H1 (cell line): ENCODE results near the gene PLCB1. TPM values are rescaled to one million over a fixed set of nuclear protein-coding genes. Genes with fewer than 3 reads are reported as not detected.

Source experiments
- CTCF ChIA-PET: fragments of 300-600 bp; sonication (Branson Sonifier 250); formaldehyde crosslinking; loops from one replicate; lab custom pipeline; 2021; ENCODE audit not compliant: partially characterized antibody; lab: Charles Lee
- POLR2A ChIA-PET: fragments of 300-600 bp; sonication (Branson Sonifier 250); formaldehyde crosslinking; loops from one replicate; lab custom pipeline; 2021; ENCODE audit warnings: inconsistent platforms; ENCODE audit not compliant: partially characterized antibody; lab: Charles Lee
- DNase-seq, 2 experiments: peaks; one replicate each; pipeline versions ENCODE4 v3.0.0 to v3.0.0-alpha.2; 2010 to 2022; ENCODE audit warnings: low spot score in 2 of 2, low read depth in 1 of 2, mixed read lengths in 1 of 2
- FAIRE-seq: peaks from 2 replicates; lab custom pipeline; 2011; peaks lifted over from hg19 to GRCh38; lab: Jason Lieb, UNC
- H2AFZ ChIP-seq: 2 replicates; pipeline ENCODE4 v1.8.1; 2012; ENCODE audit warnings: low read length, inconsistent platforms
- H2AK5ac ChIP-seq: 2 replicates; pipeline ENCODE4 v1.6.1; 2013; ENCODE audit warnings: low read depth, low read length
- H2BK120ac ChIP-seq: replicated peaks from 2 replicates; pipeline ENCODE3; 2013; ENCODE audit warnings: low read depth, low read length, inconsistent platforms
- H2BK12ac ChIP-seq: 2 replicates; pipeline ENCODE4 v1.6.1; 2013; ENCODE audit warnings: low read depth, low read length
- H2BK15ac ChIP-seq: 2 replicates; pipeline ENCODE4 v1.6.1; 2013; ENCODE audit warnings: low read length
- H2BK20ac ChIP-seq: 2 replicates; pipeline ENCODE4 v1.6.1; 2013; ENCODE audit warnings: low read length
- H2BK5ac ChIP-seq: 2 replicates; pipeline ENCODE4 v1.6.1; 2013; ENCODE audit warnings: low read depth, low read length
- H3K14ac ChIP-seq: 2 replicates; pipeline ENCODE4 v1.6.1; 2013; ENCODE audit warnings: inconsistent platforms; ENCODE audit not compliant: insufficient read length
- H3K18ac ChIP-seq: 2 replicates; pipeline ENCODE4 v1.6.1; 2013; ENCODE audit warnings: low read length; ENCODE audit errors: extremely low read depth
- H3K23ac ChIP-seq: 2 replicates; pipeline ENCODE4 v1.6.1; 2013; ENCODE audit warnings: inconsistent platforms; ENCODE audit not compliant: insufficient read length
- H3K23me2 ChIP-seq: 2 replicates; pipeline ENCODE4 v1.6.1; 2013; ENCODE audit warnings: low read depth, low read length
- H3K27ac ChIP-seq: 2 replicates; pipeline ENCODE4 v1.6.1; 2011; ENCODE audit warnings: low read depth, low read length, inconsistent platforms
- H3K27me3 ChIP-seq, 4 experiments: replicated peaks in 1 of 4; 1 replicate in 1 of 4; 2 replicates in 3 of 4; pipeline versions ENCODE4 v1.6.1 to v1.8.1; 2011 to 2013; ENCODE audit warnings: low read length in 3 of 4, mild to moderate bottlenecking in 3 of 4, inconsistent platforms in 2 of 4, mixed read lengths in 2 of 4, moderate library complexity in 1 of 4; ENCODE audit not compliant: control insufficient read depth in 3 of 4, insufficient read depth in 3 of 4; ENCODE audit errors: extremely low read depth in 1 of 4
- H3K36me3 ChIP-seq, 4 experiments: 2 replicates each; pipeline versions ENCODE4 v1.6.1 to v1.8.1; 2011 to 2013; ENCODE audit warnings: mild to moderate bottlenecking in 4 of 4, low read length in 3 of 4, moderate library complexity in 2 of 4, control low read depth in 1 of 4, inconsistent platforms in 1 of 4; ENCODE audit not compliant: insufficient read depth in 4 of 4, control insufficient read depth in 2 of 4
- H3K4ac ChIP-seq: replicated peaks from 2 replicates; pipeline ENCODE3; 2013; ENCODE audit warnings: low read length, low read depth, mixed read lengths, inconsistent platforms; ENCODE audit not compliant: insufficient read length
- H3K4me1 ChIP-seq, 4 experiments: replicated peaks in 1 of 4; 1 replicate in 1 of 4; 2 replicates in 3 of 4; pipeline versions ENCODE4 v1.6.1 to v1.8.1; 2011 to 2013; ENCODE audit warnings: low read length in 3 of 4, inconsistent platforms in 2 of 4, mixed read lengths in 1 of 4; ENCODE audit not compliant: insufficient read depth in 4 of 4, control insufficient read depth in 3 of 4
- H3K4me2 ChIP-seq, 2 experiments: 2 replicates each; pipeline versions ENCODE4 v1.6.1 to v1.8.1; 2011 to 2013; ENCODE audit warnings: low read depth in 2 of 2, low read length in 2 of 2, control low read depth in 1 of 2, inconsistent platforms in 1 of 2, mild to moderate bottlenecking in 1 of 2; ENCODE audit not compliant: insufficient read depth in 1 of 2
- H3K4me3 ChIP-seq, 4 experiments: fragments of 200-600, 300-600 bp in 1 of 4; sonication (generic), shearing (Covaris generic), sonication (Bioruptor Twin) in 1 of 4; 2 replicates each; pipeline versions ENCODE4 v1.5.1 to v1.8.1; 2011 to 2016; ENCODE audit warnings: low read length in 4 of 4, low read depth in 3 of 4, control low read depth in 2 of 4, inconsistent platforms in 2 of 4, mild to moderate bottlenecking in 2 of 4, mixed read lengths in 1 of 4, moderate library complexity in 1 of 4; ENCODE audit not compliant: insufficient read depth in 2 of 4; ENCODE audit errors: extremely low read depth in 1 of 4
- H3K56ac ChIP-seq: replicated peaks from 2 replicates; pipeline ENCODE3; 2013; ENCODE audit warnings: low read depth, mild to moderate bottlenecking, mixed read lengths, low read length, inconsistent platforms; ENCODE audit not compliant: insufficient read length
- H3K79me1 ChIP-seq: 2 replicates; pipeline ENCODE4 v1.6.1; 2013; ENCODE audit warnings: low read depth, low read length, control low read depth
- H3K79me2 ChIP-seq, 2 experiments: 2 replicates each; pipeline versions ENCODE4 v1.6.1 to v1.8.1; 2012 to 2013; ENCODE audit warnings: low read length in 2 of 2, mild to moderate bottlenecking in 2 of 2, inconsistent platforms in 1 of 2; ENCODE audit not compliant: insufficient read depth in 2 of 2, control insufficient read depth in 1 of 2
- H3K9ac ChIP-seq, 4 experiments: replicated peaks in 1 of 4; 1 replicate in 1 of 4; 2 replicates in 3 of 4; pipeline versions ENCODE4 v1.6.1 to v1.8.1; 2011 to 2013; ENCODE audit warnings: low read depth in 3 of 4, low read length in 3 of 4, control low read depth in 2 of 4, mild to moderate bottlenecking in 2 of 4, moderate library complexity in 2 of 4, inconsistent platforms in 1 of 4; ENCODE audit errors: extremely low read depth in 1 of 4
- H3K9me3 ChIP-seq, 2 experiments: 2 replicates each; pipeline versions ENCODE4 v1.6.1 to v1.8.1; 2012 to 2013; ENCODE audit warnings: mild to moderate bottlenecking in 2 of 2, moderate library complexity in 2 of 2, control low read depth in 1 of 2, inconsistent platforms in 1 of 2, low read depth in 1 of 2, low read length in 1 of 2, mixed read lengths in 1 of 2; ENCODE audit not compliant: insufficient read depth in 2 of 2
- H4K20me1 ChIP-seq, 2 experiments: replicated peaks in 1 of 2; 2 replicates each; pipeline versions ENCODE3 to v1.8.1; 2011 to 2013; ENCODE audit warnings: inconsistent platforms in 2 of 2, low read length in 2 of 2, mild to moderate bottlenecking in 1 of 2; ENCODE audit not compliant: insufficient read depth in 2 of 2, control insufficient read depth in 1 of 2
- H4K5ac ChIP-seq: 2 replicates; pipeline ENCODE4 v1.6.1; 2013; ENCODE audit warnings: low read length, low read depth, mixed read lengths, inconsistent platforms; ENCODE audit not compliant: insufficient read length
- H4K8ac ChIP-seq: 2 replicates; pipeline ENCODE4 v1.8.0; 2013; ENCODE audit warnings: mild to moderate bottlenecking, moderate library complexity, low read length, inconsistent platforms; ENCODE audit not compliant: insufficient read depth; ENCODE audit errors: extremely low read depth
- H4K91ac ChIP-seq: replicated peaks from 2 replicates; pipeline ENCODE3; 2013; ENCODE audit warnings: low read length, mixed read lengths, inconsistent platforms; ENCODE audit not compliant: insufficient read length
- GABPA ChIP-seq: IDR thresholded peaks from 2 replicates; pipeline ENCODE4 v1.6.1; 2011; ENCODE audit warnings: mild to moderate bottlenecking, low read length, moderate library complexity, borderline replicate concordance; ENCODE audit not compliant: insufficient read depth
- GTF2F1 ChIP-seq: IDR thresholded peaks from 2 replicates; pipeline ENCODE4 v1.6.1; 2012; ENCODE audit warnings: low read depth, low read length, improper control_type of control experiment, borderline replicate concordance
- TAF7 ChIP-seq: optimal IDR thresholded peaks from 2 replicates; pipeline ENCODE3; 2011; ENCODE audit warnings: low read depth, mild to moderate bottlenecking, inconsistent platforms, low read length, moderate library complexity, borderline replicate concordance
- USF2 ChIP-seq: IDR thresholded peaks from 2 replicates; pipeline ENCODE4 v1.6.1; 2011; ENCODE audit warnings: low read length, improper control_type of control experiment
- WGBS, 2 experiments: shearing (Covaris generic) in 1 of 2; methylation state at CpG; one replicate each; pipeline versions ENCODE4 v1.1.6 to v1.1.7; 2013 to 2015; ENCODE audit warnings: low lambda C conversion rate in 2 of 2, mixed read lengths in 2 of 2, inconsistent platforms in 1 of 2, low coverage in 1 of 2, missing lambda C conversion rate in 1 of 2; ENCODE audit not compliant: insufficient replicate concordance in 2 of 2, insufficient coverage in 1 of 2, insufficient read length in 1 of 2; ENCODE audit errors: extremely low coverage in 1 of 2, missing lambda C conversion rate in 1 of 2; 5-methylcytosine and 5-hydroxymethylcytosine counted together
- polyA plus RNA-seq, 7 experiments: library from polyadenylated mRNA; depleted of rRNA in 3 of 7; stranded (reverse) in 5 of 7; unstranded in 2 of 7; fragments of >200 nt in 5 of 7; fragments of 200-250 nt in 2 of 7; gene quantifications; 1 replicate in 5 of 7; 2 replicates in 1 of 7; 4 replicates in 1 of 7; pipeline versions ENCODE4 v1.2.1 to v1.2.3, GENCODE V29; 2011 to 2013; ENCODE audit warnings: missing spikeins in 2 of 7, mixed read lengths in 2 of 7
- total RNA-seq: library from RNA; stranded (reverse); fragmentation: NEBNext Ultra II Directional; extraction: Animal tissue kit (Norgen Biotek cat#: 25700); gene quantifications from 2 replicates; pipeline ENCODE4 v1.2.1, GENCODE V29; 2021

Gene PLCB1
- total and polyA plus RNA-seq, 2 of the 8 experiments (the other 6 are each of a cell fraction or from before 2014, with no cell fraction given), result 2.6 to 9.1 TPM

- Histone ChIP-seq H3K4me2 (no peak overlapping the region), H3K18ac (no peak overlapping the region), H3K23me2 (no peaks in the 10 kb centered on the region), H4K20me1 (no peaks in the 10 kb centered on the region), H3K79me2 (no peaks in the 10 kb centered on the region), H3K4ac (no peak overlapping the region), H2BK5ac (no peak overlapping the region), H3K56ac (no peak overlapping the region), H2BK20ac (no peak overlapping the region), H3K4me1 (no peaks in the 10 kb centered on the region), H3K23ac (no peak overlapping the region), H3K14ac (no peak overlapping the region), H2BK120ac (no peak overlapping the region), H3K36me3 (no peaks in the 10 kb centered on the region), H3K4me3 (no peak overlapping the region), H4K5ac (no peak overlapping the region), H2BK12ac (no peak overlapping the region), H3K27me3 (no peaks in the 10 kb centered on the region), H3K27ac (no peak overlapping the region), H2AK5ac (no peak overlapping the region), H3K9ac (no peak overlapping the region), H4K8ac (no peak overlapping the region), H4K91ac (no peak overlapping the region), H2BK15ac (no peak overlapping the region), H2AFZ (no peak overlapping the region), H3K79me1 (no peaks in the 10 kb centered on the region), H3K9me3 (no peaks in the 10 kb centered on the region)
- TF ChIP-seq GABPA (no peak), USF2 (no peak), TAF7 (no peak), GTF2F1 (no peak)
- POLR2A ChIA-PET, result no interaction called here
- no peak for FAIRE-seq
- DNase-seq, result no peak
- WGBS, 2 experiments, result 87% methylated on average over 5 of the region's 5 CpGs; no CpG with 5 or more reads in 1 of the 2 experiments
- CTCF ChIA-PET, result interaction anchor here (0.7 to 1.7 kb wide), 2 partner anchors 9 to 112 kb away, joined by 3 to 5 read pairs; no protein-coding TSS in a partner anchor
Measured at GRCh38 chr20:8627340-8628004, 495.4 kb downstream of the PLCB1 start.
